Effector CD8-positive, alpha-beta T cell (primary cell): ENCODE results near the gene CD93.

Experiments
- DNase-seq: peaks from one replicate; lab custom pipeline; 2025; lab: John Stamatoyannopoulos, UW

Gene CD93

DNA sequence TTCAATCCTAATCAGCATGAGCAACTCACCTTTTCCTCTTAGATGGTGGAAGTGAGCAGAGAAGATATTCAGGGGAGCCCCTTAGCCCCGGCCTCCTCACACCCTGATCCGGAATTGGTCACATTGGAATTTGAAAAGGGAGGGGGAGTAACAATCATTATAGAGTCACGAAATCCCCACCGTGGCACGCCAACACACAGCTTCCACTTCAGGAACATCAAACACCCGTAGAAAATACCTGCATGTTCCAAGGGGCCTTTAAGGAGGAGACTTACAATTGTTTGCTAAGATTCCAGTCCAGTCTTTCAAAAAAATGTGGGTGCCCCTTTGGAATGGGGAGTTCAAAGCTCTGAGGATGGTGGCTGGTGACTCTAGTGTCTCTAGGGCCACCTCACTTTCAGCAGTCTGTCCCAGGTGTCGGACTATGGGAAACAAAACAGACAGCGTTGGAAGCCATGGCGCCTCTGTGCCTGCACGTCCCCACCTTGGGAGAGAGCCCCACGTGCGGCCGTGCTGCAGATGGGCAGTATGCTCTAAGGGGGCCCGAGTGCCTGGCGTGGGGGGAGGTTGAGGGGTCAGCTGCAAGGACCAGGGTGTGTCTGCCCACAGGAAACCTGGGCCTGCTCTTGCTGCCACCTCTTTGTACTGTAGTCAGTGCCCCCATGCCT is 2.4 kb downstream of the CD93 start:
- DNase-seq: no peak

DNA sequence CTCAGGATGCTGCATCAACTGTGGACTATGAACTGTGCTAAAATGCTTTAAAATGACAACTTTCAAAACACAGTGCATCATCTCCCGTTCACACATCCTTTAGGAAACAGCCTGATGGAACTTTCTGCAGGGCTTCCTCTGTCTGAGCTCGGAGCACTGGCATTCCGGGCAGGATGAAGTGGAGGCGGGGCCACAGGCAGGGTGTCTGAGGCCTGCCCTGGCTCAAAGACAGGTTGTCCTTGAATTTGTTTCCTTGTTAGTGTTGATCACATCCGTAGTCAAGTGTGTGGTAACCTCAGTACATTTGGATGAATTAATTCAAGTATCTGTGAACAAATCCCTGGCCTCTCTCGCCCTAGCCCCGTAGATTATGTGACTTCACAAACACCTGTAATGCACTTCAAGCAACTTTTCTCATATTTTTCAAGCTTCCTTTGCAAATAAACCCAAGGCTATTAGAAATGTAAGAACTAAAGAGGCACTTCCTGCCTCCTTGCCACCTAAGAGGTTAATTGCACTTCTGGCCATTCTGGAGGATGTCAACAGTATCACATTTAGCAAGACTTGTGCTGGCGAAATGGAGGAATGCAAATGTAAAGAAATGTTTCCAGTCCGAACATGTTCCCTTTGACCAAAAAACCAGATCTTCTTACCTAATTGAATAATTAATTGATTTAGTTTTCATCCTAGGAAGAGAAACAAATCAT is 3.1 kb downstream of the CD93 start:
- DNase-seq: no peak

DNA sequence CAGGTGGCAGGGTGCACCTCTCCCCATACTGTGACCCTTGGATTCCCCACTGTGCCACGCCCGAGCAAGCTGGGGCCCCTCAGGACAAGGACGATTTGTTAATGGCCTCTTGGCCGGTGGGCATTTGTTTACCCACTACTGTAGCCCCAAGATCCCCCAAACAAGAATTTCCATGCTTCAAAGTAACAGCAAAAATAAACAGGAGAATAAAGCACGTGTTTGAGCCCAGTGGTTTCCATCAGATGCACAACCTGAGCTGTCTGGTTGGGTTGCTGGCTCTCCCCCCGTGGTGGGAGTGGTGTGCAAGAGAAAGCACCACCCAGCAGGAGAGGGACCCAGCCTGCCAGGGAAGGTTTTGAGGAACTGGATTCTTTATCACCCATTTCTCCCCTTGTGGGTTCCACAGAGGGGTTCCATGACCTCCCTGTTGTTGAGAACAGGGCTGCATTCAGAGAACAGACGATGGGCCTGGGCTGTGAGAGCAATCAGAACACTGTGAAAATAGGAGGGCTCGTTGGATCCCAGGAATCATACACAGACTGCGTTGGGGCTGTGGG is 4.8 kb downstream of the CD93 start:
- no peak for DNase-seq

DNA sequence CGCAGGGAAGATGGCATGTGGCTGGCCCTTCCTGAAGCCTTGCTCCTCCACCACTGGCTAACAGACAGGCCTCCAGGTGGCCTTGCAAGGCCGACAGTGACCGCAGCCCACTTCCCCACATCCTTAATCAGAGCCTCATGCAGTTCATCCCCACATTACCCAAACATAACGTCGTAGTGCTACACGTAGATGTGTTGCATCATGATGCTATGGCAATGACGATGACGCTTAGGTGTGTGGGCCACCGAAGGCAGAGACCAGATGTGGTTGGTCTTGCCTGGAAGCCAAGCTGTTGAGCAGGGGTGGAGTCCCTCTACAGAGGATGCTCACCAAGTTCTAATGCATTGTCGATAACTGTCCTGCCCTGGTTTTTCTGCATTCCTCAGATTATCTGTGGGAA is 5.6 kb downstream of the CD93 start:
- no peak for DNase-seq

DNA sequence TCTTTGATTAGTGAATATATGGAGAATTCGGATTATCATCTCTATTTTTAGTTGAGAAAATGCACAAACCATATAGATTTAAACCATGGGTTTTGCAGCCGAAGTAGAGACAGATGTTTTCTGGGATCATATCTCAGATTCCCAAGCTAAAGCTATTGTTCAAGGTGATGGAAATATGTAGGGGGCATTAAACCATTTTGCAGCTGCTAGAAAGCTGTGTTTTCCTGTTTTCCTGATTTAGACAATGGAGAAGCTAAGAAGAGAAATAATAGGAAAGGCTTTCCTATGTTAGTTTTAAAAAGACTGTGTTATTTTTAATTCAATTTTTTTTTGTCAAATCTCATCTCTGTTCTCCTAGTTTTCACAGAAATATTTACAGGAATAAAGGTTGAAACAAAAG is 6.2 kb downstream of the CD93 start:
- no peak for DNase-seq

DNA sequence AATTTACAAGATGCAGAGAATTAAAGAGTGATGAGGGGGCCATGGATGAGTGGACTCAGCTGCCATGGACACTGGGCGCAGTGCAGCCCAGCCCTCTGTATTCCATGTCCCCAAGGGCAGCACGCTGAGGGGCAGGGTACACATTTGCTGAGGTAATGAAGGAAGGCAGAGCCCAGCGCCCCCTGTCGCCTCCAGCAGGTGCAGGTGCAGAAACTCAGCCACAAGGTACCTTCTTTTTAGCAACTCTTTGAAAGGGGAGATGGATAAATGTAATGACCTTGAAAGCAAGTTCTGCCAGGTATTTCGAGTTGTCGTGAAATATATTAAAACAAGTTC is 7.1 kb downstream of the CD93 start:
- DNase-seq: no peak

DNA sequence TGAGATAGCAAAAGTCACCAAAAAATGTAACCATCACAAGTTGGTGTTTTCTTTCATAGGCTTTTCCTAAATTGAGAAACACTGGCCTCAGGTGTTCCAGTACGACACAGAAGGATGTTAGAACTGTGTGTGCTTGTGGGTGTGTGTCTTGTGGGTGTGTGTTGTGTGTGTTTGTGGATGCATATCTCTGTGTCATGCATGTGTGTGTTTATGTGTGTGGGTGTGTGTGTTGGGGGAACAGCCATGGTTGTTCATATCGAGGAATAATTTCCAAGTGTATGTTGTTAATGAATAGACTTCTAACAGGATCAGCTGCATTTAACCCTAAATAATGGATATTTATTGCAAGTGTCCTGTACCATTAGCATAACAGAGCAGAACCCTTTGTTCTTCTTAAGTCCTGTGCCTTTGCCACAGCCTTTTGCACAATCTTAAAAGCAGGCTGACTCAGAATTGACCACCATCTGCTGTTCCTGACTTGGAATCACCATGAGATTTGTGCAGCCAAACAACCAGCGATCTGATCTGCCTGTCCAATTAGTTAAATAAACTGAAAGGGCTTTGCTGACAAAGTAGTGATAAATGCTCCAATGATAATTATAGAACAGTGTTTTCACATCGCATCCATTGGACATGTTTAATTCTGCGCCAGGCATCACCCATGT is 7.6 kb downstream of the CD93 start:
- DNase-seq: no peak

DNA sequence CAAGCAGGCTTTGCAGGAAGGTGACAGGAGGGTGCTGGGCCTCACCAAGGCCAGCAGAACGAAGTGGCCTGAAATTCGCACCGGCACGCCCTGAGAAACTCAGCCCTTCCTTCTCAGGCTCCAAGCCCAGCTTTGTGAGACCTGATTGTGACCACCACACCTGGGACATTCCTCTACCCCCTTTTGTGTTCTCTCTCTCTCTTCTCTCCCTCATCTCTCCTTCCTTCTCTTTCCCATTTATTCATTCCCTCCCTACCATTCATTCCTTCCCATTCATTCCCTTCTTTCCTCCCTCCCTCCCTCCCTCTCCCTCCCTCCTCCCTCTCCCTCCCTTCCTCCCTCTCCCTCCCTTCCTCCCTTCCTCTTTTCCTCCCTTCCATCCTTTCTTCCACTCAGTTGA is 8.8 kb downstream of the CD93 start:
- no peak for DNase-seq

DNA sequence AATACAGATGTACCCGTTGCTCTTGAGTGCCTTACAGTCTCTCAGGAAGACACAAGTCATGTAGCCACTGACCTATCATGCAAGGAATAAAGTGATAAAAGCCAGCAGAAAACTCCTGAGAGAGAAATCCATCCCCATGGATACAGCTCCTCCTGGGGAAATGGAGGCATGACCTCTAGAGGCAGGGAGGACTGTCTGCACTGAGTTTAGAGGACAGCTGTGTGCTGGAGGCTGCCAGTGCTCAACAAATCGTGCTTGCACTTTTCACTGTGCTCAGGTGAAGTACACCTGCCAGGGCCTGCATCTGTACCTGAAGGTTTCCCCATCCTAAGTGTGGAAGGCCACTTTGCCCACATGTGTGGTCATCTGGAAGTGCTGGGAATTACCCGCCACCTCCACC is 12.1 kb downstream of the CD93 start:
- DNase-seq: no peak

DNA sequence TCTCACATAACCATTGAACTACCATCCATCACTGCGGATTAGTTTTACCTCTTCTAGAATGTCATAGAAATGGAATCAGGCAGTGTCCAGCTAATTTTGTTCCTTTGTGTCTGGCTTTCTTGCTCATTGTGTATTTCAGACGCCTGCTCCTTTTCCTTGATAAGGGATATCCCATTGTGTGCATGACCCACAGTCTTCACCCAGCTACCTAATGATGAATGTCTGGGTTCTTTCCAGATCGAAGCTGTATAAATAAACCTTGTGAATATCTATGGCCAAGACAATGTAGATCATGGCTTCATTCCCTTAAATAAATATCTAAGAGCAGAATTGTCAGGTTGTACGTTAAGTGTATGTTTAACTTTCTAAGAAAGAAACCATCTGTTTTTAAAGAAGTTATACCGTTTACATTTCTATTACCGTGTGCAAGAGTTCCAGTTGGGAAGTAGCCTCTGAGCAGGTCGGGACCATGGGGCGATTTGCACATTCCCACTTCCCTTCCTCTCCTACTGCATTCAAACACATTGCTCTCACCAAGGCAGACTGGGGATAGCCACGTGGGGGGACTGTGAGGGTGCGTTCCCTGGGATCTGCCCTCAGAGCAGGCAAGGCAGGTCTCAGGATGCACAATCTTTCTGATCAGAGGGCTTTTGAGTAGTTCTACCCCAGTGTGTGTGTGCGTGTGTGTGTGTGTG is 13.1 kb downstream of the CD93 start:
- no peak for DNase-seq

DNA sequence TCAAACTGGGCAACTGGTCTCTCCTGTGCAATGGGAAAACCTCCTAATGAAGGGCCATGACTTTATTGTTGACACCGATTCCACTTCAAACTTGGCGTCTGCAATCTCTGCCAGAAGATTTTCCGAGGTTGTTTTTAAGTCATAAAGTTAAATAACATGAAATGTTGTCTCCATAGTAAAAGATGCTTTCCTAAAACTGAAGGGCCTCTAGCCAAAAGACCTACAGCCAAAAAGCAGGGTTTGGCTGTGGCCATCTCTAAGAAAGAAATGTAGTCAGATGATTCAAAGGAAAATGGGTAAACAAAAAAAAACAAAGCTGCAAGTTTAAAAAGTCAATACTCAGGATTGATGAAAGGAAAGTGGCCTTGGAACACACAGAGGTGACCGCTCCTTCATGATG is 14.1 kb downstream of the CD93 start:
- DNase-seq: no peak

DNA sequence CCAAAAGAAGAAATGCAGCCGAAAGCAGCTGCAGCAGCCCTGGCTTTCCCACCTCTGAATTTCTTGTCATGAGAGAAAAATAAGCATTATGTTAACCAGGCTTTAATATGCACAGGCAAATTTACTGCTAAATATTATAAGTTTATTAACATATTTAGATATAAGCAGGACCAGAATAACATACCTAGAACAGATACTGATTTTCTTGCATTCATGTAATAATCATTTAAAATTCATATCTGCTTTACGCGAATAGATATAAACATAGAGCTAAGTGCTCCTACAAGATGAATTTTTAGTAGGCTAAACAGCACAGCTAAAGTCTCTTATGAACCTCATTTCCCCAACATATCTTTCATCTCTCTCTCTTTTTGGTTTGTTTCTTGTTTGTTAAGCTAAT is 14.7 kb downstream of the CD93 start:
- no peak for DNase-seq

DNA sequence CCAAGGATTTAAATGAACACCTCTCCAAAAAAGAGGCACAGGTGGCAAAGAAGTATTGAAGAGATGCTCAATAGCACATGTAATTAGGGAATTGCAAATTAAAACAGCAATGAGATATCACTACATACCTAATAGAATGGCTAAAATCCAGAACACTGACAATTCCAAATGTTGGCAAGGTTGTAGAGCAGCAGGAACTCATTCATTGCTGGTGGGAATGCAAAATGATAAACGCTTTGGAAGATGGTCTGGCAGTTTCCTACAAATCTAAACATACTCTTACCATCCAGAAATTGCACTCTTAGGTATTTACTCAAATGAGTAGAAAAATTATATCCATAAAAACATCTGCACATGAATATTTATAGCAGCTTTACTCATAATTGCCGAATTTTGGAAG is 17.0 kb downstream of the CD93 start:
- no peak for DNase-seq

DNA sequence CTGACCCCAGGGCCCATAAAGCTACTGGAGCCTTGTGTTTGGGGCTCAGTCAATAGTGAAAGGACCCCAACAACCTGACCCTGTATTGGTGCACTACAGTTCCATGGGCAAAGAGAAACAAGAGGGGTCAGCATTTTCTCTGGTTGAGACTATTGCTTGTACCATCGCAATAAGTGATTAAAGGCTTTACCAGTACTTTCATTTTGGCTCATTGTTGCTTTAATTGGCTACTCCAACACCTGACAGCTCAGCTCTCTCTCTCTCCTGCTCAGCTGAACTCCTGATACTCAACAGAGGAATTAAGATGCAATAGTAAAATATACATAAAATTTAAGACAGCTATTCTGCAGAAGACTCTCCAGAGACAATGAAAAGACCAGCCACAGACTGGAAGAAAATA is 17.8 kb downstream of the CD93 start:
- DNase-seq: no peak

DNA sequence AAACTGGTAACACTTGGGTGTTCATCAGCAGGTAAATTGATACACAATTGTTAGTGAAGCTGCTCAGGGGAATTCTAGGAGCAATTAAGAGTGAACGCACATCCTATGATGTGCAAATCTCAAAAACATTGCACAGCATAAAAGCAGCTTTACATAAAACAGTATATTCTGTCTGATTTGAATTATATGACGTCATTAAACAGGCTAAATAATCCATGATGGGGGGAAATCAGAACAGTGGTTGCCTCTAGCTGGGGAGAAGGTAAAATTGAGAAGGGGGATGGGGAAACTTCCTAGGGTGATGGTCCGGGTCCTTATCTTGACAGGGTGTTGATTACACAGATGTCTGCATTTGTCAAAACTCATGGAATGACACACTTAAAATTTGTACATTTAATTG is 19.4 kb downstream of the CD93 start:
- DNase-seq: no peak

DNA sequence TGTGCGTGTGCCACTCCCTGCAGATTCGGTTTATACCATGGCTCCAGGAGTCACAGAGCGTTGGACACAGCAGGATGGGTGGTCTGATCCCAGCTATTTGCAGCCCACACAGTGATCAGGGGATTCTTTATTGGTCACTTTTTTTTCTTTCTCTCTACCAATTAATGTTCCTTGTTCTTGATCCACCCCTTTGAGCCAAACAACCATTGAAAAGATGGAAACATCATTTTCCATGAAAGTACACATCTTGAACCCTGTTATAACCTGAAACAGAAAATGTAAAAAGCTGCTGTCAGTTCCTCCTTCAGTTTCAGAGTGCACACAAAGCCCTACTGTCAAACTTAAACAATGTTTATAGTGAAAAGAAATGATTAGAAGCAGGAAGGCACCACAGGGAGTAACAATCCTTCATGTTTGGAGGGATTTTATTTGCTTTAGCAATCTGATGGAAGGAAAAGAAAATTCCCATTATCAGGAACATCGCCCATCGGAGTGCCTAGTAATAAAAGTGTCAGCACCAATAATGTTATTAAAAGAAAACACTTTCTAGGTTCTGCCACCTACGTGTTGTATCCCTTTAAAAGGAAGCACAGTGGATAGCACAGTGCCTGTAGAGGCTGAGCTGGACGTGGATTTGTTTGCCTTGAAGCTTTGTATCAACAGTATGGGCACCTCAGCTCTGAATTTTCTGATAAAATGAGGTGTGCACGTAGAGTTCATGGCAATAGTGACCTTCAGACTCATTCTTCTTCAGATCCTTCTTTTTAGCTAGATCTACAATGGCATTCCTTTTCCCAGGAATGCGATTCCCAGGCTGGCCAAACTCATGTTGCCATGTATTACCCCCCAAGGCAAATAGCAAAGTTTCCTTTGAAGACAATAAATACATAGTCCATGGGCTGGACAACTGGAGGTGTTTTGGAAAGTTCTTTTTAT is 20.6 kb downstream of the CD93 start:
- no peak for DNase-seq

DNA sequence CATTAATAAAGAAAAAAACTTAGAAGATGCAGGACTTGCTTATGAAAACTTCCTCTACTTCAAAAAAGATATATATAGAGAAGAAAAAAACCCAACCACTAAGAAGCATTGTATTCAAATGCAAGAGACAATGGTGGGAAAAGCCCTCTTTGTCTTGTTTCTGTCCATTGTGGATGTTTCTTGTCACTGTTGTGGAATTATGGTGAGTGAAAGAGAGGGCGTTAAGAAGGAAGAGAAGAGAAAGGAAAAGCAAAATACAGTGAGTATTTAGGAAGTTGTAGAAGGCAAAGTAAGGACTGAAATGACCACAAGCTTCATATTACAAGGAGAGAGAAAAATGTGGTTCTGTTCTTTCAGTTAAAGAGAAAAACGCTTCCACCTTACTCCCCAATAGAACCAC is 22.5 kb downstream of the CD93 start:
- DNase-seq: no peak

DNA sequence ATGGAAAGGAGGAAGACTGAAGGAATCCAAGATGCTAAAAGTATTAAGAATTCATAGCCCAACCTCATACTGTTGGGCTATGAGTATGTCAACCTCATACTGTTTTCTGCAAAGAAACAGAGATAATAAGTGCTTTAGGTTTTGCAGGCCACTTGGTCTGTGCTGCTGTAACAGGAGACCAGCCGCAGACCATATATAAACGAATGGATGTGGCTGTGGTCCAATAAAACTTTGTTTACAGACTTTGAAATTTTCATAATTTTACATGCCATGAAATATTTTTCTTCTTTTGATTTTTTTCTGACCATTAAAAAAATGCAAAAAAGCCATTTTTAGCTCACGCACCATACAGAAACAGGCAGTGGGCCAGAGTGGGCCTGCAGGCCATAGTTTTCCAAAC is 23.0 kb downstream of the CD93 start:
- no peak for DNase-seq

DNA sequence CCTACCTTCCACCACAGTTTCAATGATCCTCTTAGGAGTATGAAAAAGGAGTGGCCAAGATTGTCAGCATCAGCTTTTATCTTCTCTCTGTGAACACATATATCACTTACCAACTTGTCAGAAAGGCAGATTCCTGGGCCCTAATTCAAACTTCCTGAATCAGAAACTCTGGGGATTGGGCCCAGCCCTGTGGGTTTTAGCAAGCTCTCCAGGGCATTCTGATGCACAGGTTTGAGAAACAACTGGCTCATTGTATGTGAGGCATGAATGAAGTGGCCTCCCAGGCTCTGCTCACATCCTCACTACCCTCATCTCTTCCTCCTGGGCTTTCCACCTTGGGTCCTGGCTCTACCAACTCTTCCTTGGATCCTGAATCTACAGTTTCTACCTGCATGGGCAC is 23.5 kb downstream of the CD93 start:
- no peak for DNase-seq

DNA sequence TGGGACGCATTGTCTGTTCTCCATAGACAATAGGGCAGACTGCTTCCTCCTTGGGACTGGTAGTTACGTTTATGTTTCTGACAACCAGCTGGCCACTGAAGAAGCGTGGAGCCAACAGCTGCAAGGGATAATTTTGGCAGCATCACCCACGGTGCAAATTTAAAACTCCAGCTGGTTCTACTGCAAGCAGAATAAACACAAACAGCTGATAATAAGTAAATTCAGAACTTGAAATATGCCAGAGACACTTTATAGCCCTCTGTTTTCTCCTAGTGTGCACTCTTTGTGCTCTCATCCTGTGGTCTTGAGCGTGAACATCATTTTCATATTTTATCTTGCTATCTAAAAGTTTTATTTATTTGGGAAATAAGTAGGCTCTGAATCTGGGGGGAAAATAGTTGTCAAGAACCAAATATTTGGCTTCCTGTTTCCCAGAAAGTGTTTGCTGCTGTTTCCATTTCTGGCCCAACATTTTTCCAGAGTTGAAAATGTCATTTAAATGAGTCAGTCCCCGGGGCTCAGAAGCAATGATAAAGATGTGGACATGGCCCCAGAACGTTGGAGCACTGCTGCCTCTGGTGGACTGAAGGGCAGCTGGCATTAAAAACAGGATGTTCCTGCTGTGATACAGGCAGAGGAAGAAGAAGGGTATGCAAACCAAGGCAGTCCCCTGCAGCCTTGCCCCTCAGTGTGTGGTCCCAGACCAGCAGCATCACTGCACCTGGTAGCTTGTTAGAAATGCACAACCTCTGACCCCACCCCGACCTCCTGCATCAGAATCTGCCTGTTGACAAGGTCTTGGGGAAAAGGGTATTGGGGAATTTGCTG is 24.2 kb downstream of the CD93 start:
- no peak for DNase-seq

DNA sequence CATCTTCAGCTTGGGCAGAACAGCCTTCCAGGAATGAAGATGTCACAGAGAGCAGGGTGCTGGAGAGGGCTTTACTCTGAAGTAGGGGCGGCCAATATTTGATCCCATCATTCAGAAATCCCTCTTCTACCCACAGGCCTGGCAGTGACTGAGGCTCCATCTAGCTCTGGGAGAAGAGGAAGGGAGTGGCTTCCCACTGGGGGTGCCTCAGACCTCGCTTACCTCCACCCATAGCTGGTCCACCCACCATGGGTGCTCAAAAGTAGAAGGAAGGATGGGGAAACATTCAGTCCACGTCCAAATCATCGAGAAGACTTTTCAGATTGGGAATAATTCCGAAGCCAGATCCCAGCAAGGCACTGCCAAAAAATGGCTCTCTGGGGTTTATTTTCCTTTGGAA is 24.9 kb downstream of the CD93 start:
- DNase-seq: no peak
